Esophagus squamous epithelium (tissue), 4 donors: ENCODE results near the gene CNNM1.

Experiments used
- POLR2A ChIP-seq, 4 donors: fragments of 450-650 bp; IDR thresholded peaks; one replicate each; pipeline ENCODE4 v1.6.1; 2017; ENCODE audit warnings: antibody characterized with exemption in 4 of 4, mild to moderate bottlenecking in 4 of 4, moderate library complexity in 3 of 4
- TF ChIP-seq, protein P1 (sequence below), 6 experiments: fragments of 450-650 bp in 4 of 6; fragments of 200-600 bp in 2 of 6; sonication (generic) in 2 of 6; IDR thresholded peaks; one replicate each; pipeline ENCODE4 v1.5.1; 2016 to 2019; ENCODE audit warnings: antibody characterized with exemption in 6 of 6, mild to moderate bottlenecking in 4 of 6, moderate library complexity in 4 of 6

DNA sequence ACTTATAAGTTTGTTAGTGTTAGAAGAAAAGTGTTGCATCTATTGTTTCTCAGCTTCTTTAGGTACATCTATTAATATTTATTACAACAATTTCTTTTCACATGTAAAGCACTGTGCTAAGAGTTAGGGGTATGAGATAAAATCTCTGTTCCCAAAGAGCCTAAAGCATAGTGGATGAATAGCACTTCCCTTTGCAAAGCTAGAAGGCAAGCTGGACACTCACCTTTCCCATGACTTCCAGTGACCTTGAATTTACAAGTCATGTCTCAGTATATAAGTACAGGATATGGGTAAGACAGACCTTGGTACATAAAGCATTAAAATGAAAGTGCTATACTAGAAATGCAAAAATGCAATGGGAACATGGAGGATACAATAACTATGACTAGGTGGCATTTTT, 8.7 kb downstream of the CNNM1 start:
- TF ChIP-seq, protein P1, sequence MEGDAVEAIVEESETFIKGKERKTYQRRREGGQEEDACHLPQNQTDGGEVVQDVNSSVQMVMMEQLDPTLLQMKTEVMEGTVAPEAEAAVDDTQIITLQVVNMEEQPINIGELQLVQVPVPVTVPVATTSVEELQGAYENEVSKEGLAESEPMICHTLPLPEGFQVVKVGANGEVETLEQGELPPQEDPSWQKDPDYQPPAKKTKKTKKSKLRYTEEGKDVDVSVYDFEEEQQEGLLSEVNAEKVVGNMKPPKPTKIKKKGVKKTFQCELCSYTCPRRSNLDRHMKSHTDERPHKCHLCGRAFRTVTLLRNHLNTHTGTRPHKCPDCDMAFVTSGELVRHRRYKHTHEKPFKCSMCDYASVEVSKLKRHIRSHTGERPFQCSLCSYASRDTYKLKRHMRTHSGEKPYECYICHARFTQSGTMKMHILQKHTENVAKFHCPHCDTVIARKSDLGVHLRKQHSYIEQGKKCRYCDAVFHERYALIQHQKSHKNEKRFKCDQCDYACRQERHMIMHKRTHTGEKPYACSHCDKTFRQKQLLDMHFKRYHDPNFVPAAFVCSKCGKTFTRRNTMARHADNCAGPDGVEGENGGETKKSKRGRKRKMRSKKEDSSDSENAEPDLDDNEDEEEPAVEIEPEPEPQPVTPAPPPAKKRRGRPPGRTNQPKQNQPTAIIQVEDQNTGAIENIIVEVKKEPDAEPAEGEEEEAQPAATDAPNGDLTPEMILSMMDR (IDR thresholded peaks at IDR 0.05) = no peak
- TF ChIP-seq POLR2A (IDR thresholded peaks at IDR 0.05) = no peak
